HFF-Myc (cell line): ENCODE data around the gene MMP26.

Experiments
- DNase-seq: peaks from one replicate; pipeline ENCODE4 v3.0.0-alpha.2; 2011; ENCODE audit warnings: low read depth; ENCODE audit errors: extremely low read depth
- H3K4me3 ChIP-seq: replicated peaks from 2 replicates; pipeline ENCODE4 v1.5.1; 2011; ENCODE audit warnings: low read depth, mild to moderate bottlenecking, control low read depth, low read length
- CTCF ChIP-seq: IDR thresholded peaks from 2 replicates; pipeline ENCODE4 v1.5.1; 2012; ENCODE audit warnings: mild to moderate bottlenecking, low read depth, low read length, control low read depth; ENCODE audit errors: missing control alignments

MMP26 gene

GRCh38 chr11:4671741-4672140 lies 32.8 kb upstream of the MMP26 start:
- TF ChIP-seq CTCF, result no peak
- DNase-seq, result no peak
- H3K4me3 ChIP-seq, result no peak overlapping the region

GRCh38 chr11:4672470-4672869 lies 32.1 kb upstream of the MMP26 start:
- no peak overlapping the region for H3K4me3 ChIP-seq
- TF ChIP-seq CTCF, result no peak
- no peak for DNase-seq

GRCh38 chr11:4673781-4674180 lies 30.8 kb upstream of the MMP26 start:
- H3K4me3 ChIP-seq, result no peak overlapping the region
- no peak for TF ChIP-seq CTCF
- DNase-seq, result no peak

- no peak for DNase-seq
- no peak for TF ChIP-seq CTCF
Measured at GRCh38 chr11:4677948-4678347, 26.6 kb upstream of the MMP26 start.

GRCh38 chr11:4680341-4680740 lies 24.2 kb upstream of the MMP26 start:
- no peak for DNase-seq
- no peak overlapping the region for H3K4me3 ChIP-seq
- TF ChIP-seq CTCF, result no peak

More at GRCh38 chr11:4677948-4678347, 26.6 kb upstream of the MMP26 start:
- no peak overlapping the region for H3K4me3 ChIP-seq

- no peak for TF ChIP-seq CTCF
- no peak overlapping the region for H3K4me3 ChIP-seq
- DNase-seq, result no peak
Measured at GRCh38 chr11:4682623-4683419, 21.8 kb upstream of the MMP26 start.

- no peak overlapping the region for H3K4me3 ChIP-seq
- TF ChIP-seq CTCF, result no peak
- DNase-seq, result no peak
Measured at GRCh38 chr11:4684631-4685285, 19.8 kb upstream of the MMP26 start.
